ACC112 (cell line): ENCODE data around the gene CTU2.

Experiments used
- H2AFZ ChIP-seq: fragments of 200-600 bp; sonication (generic); one replicate; pipeline ENCODE4 v1.6.0; 2017; ENCODE audit warnings: antibody characterized with exemption, low read length; ENCODE audit not compliant: unreplicated experiment
- H3K27ac ChIP-seq: fragments of 200-600 bp; sonication (generic); 2 replicates; pipeline ENCODE4 v1.5.1; 2014; ENCODE audit warnings: low read depth, mild to moderate bottlenecking, antibody characterized with exemption, low read length, moderate library complexity
- H3K27me3 ChIP-seq: fragments of 200-600 bp; sonication (generic); 2 replicates; pipeline ENCODE4 v1.6.1; 2014; ENCODE audit warnings: mild to moderate bottlenecking, antibody characterized with exemption, low read length, moderate library complexity, mixed read lengths; ENCODE audit not compliant: insufficient read depth
- H3K36me3 ChIP-seq: fragments of 200-600 bp; sonication (generic); 2 replicates; pipeline ENCODE4 v1.6.1; 2016; ENCODE audit warnings: mild to moderate bottlenecking, antibody characterized with exemption, low read length, moderate library complexity, mixed read lengths; ENCODE audit not compliant: insufficient read depth
- H3K4me1 ChIP-seq: fragments of 200-600 bp; sonication (generic); one replicate; pipeline ENCODE4 v1.6.1; 2016; ENCODE audit warnings: low read length, mixed read lengths; ENCODE audit not compliant: insufficient read depth, unreplicated experiment, control insufficient read depth
- H3K4me3 ChIP-seq: fragments of 200-600 bp; sonication (generic); 2 replicates; pipeline ENCODE4 v1.5.1; 2014; ENCODE audit warnings: mild to moderate bottlenecking, low read depth, low read length
- H3K79me2 ChIP-seq: fragments of 200-600 bp; sonication (generic); one replicate; pipeline ENCODE4 v1.6.0; 2016; ENCODE audit warnings: low read length; ENCODE audit not compliant: control insufficient read depth, unreplicated experiment, insufficient read depth

The CTU2 gene

GRCh38 chr16:88716201-88716600 lies 9.9 kb downstream of the CTU2 start:
- Histone ChIP-seq H3K27ac (no peak overlapping the region), H3K36me3 (peaks cover 26% of the 10 kb centered on the region; the same call in 1 of the 2 replicates), H2AFZ (no peak overlapping the region), H3K27me3 (no peaks in the 10 kb centered on the region), H3K4me1 (no peaks in the 10 kb centered on the region), H3K4me3 (no peak overlapping the region), H3K79me2 (peaks cover 5% of the 10 kb centered on the region)

GRCh38 chr16:88716601-88717001 lies 10.3 kb downstream of the CTU2 start:
- Histone ChIP-seq H3K27me3 (no peaks in the 10 kb centered on the region), H3K27ac (no peak overlapping the region), H3K79me2 (peaks cover 5% of the 10 kb centered on the region), H2AFZ (no peak overlapping the region), H3K4me3 (no peak overlapping the region), H3K4me1 (no peaks in the 10 kb centered on the region), H3K36me3 (peaks cover 28% of the 10 kb centered on the region; the same call in 1 of the 2 replicates)

DNA sequence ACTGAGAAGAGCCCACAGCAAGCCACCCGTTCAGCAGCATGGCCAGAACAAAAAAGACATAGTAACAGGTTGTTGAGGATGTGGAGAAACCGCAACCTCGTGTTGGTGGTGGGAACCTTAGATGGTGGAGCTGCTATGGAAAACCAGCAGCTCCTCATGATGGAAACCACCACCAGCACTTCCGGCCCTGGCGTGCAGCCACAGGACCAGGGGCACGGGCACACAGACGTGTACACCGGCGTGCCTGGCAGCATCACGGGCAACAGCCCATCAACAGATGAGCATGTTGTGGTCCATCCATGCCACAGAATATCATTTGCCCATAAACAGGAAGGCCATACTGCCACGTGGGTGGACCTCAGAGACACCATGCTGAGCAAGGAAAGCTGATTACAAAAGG lies 11.9 kb downstream of the CTU2 start:
- Histone ChIP-seq H3K27me3 (no peaks in the 10 kb centered on the region), H3K36me3 (peaks cover 30% of the 10 kb centered on the region; the same call in 1 of the 2 replicates), H2AFZ (no peak overlapping the region), H3K79me2 (no peaks in the 10 kb centered on the region), H3K27ac (no peak overlapping the region), H3K4me3 (no peak overlapping the region), H3K4me1 (no peaks in the 10 kb centered on the region)

DNA sequence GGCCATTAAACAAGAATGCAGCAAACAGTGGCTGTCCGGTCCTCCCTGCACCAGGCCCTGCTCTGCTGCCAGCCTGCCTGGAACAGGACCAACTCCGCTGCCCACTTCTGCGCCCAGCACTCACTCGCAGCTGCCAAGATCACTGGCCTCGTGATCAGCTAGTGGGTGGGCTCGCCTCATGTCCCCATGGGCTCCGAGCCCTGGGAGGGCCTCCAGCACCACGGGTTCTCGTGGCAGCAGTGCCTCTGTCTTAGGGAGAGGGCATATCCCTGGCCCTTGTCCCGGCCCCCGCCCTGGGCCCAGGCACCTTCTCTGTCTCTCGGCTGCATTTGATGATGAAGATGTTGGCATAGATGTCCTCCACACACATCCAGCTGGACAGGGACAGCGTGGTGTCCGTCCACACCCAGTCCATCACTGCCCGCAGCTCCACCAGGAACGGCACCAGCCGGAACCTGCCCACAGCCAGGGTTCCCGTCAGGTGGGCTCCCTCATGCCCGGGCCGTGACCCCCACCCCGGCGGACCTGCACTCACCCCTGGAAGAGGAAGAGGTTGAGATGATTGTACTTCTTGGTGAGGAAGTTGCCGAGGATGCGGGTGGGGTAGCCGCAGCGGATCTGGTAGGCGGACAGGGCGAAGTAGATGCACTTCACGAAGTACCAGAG lies 13.1 kb downstream of the CTU2 start:
- H2AFZ ChIP-seq, result no peak overlapping the region
- H3K27ac ChIP-seq, result no peak overlapping the region
- H3K36me3 ChIP-seq, result peaks cover 31% of the 10 kb centered on the region; the same call in 1 of the 2 replicates
- no peaks in the 10 kb centered on the region for H3K4me1 ChIP-seq
- no peaks in the 10 kb centered on the region for H3K79me2 ChIP-seq
- H3K4me3 ChIP-seq, result no peak overlapping the region
- H3K27me3 ChIP-seq, result no peaks in the 10 kb centered on the region

GRCh38 chr16:88719933-88720296 lies 13.6 kb downstream of the CTU2 start:
- Histone ChIP-seq H2AFZ (no peak overlapping the region), H3K36me3 (peaks cover 31% of the 10 kb centered on the region; the same call in 1 of the 2 replicates), H3K4me3 (no peak overlapping the region), H3K27me3 (no peaks in the 10 kb centered on the region), H3K79me2 (no peaks in the 10 kb centered on the region), H3K27ac (no peak overlapping the region), H3K4me1 (no peaks in the 10 kb centered on the region)

GRCh38 chr16:88720396-88720970 lies 14.2 kb downstream of the CTU2 start:
- Histone ChIP-seq H3K27ac (no peak overlapping the region), H3K79me2 (no peaks in the 10 kb centered on the region), H3K4me1 (no peaks in the 10 kb centered on the region), H3K27me3 (no peaks in the 10 kb centered on the region), H3K36me3 (peaks cover 31% of the 10 kb centered on the region; the same call in 1 of the 2 replicates), H2AFZ (no peak overlapping the region), H3K4me3 (no peak overlapping the region)

DNA sequence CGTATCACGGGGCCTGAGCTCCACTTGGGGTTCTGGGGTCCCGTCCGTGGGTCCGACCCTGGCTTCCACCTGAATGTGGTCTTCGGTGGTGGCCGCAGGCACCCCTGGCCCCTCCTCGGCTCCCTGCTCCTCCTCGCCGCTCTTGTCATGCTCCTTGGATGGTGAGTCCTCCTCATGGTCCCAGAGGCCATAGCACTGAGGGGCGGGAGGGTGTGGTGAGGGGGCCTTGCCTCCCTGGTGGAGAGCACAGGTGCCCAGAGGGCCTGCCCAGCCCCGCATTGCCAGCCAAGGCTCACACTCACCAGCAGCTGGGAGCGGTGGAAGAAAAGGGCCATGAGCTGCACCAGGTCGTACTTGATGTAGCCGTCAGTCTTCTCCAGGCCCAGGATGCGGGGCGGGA lies 14.9 kb downstream of the CTU2 start:
- Histone ChIP-seq H3K79me2 (no peaks in the 10 kb centered on the region), H3K4me3 (no peak overlapping the region), H3K4me1 (no peaks in the 10 kb centered on the region), H3K36me3 (peaks cover 31% of the 10 kb centered on the region; the same call in 1 of the 2 replicates), H2AFZ (no peak overlapping the region), H3K27me3 (no peaks in the 10 kb centered on the region), H3K27ac (no peak overlapping the region)

- Histone ChIP-seq H3K4me3 (no peak overlapping the region), H3K79me2 (no peaks in the 10 kb centered on the region), H3K27ac (no peak overlapping the region), H2AFZ (no peak overlapping the region), H3K36me3 (peaks cover 28% of the 10 kb centered on the region; the same call in 1 of the 2 replicates), H3K4me1 (no peaks in the 10 kb centered on the region), H3K27me3 (no peaks in the 10 kb centered on the region)
These were observed 15.8 kb downstream of the CTU2 start for GRCh38 chr16:88721815-88722755.

- Histone ChIP-seq H3K4me3 (no peak overlapping the region), H3K36me3 (peaks cover 27% of the 10 kb centered on the region; the same call in 1 of the 2 replicates), H3K79me2 (no peaks in the 10 kb centered on the region), H3K4me1 (no peaks in the 10 kb centered on the region), H3K27ac (no peak overlapping the region), H2AFZ (no peak overlapping the region), H3K27me3 (no peaks in the 10 kb centered on the region)
These were observed 16.6 kb downstream of the CTU2 start for GRCh38 chr16:88722784-88723506.

DNA sequence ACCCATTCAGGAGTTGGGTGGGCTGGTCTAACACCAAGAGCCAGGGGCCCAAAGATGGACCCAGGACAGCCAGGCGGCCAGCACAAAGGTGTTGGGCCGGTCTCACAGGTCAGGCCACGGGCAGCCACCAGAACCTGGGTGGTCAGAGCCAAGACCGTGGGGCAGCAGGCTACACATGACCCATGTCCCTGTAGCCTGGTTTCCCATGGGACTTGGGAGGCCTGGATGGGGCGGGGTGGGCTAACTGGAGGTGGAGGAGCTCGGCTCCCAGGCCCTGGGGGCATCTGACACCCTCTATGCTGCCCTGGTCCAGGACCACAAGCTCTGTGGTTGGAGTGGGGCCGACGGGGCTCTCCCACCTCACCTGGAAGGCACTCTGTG lies 17.2 kb downstream of the CTU2 start:
- H3K36me3 ChIP-seq, result peaks cover 27% of the 10 kb centered on the region; the same call in 1 of the 2 replicates
- no peaks in the 10 kb centered on the region for H3K4me1 ChIP-seq
- no peak overlapping the region for H3K27ac ChIP-seq

More for the DNA sequence above, 17.2 kb downstream of the CTU2 start:
- H3K27me3 ChIP-seq, result no peaks in the 10 kb centered on the region
- no peak overlapping the region for H3K4me3 ChIP-seq
- H2AFZ ChIP-seq, result no peak overlapping the region
- no peaks in the 10 kb centered on the region for H3K79me2 ChIP-seq
